Esophagus squamous epithelium (tissue), 4 donors: ENCODE measurements around the gene ARHGEF12.

Experiments
- CTCF ChIP-seq, 6 experiments: fragments of 450-650 bp in 4 of 6; fragments of 200-600 bp in 2 of 6; sonication (generic) in 2 of 6; IDR thresholded peaks; one replicate each; pipeline ENCODE4 v1.5.1; 2016 to 2019; ENCODE audit warnings: antibody characterized with exemption in 6 of 6, mild to moderate bottlenecking in 4 of 6, moderate library complexity in 4 of 6
- POLR2A ChIP-seq, 4 donors: fragments of 450-650 bp; IDR thresholded peaks; one replicate each; pipeline ENCODE4 v1.6.1; 2017; ENCODE audit warnings: antibody characterized with exemption in 4 of 4, mild to moderate bottlenecking in 4 of 4, moderate library complexity in 3 of 4

- TF ChIP-seq CTCF (IDR thresholded peaks at IDR 0.05) (no peak), POLR2A (IDR thresholded peaks at IDR 0.05) (no peak)
These were observed 41.1 kb upstream of the ARHGEF12 start for GRCh38 chr11:120295099-120295498.
